HS-5 (cell line): Measurements from ENCODE around the gene EGFL6.
"Not testable (repeated sequence)": the region's sequence is repeated elsewhere in the genome, so short reads cannot be mapped to it uniquely, and the experiment has no call there.

ENCODE experiments used
- DNase-seq: peaks from one replicate; pipeline ENCODE4 v3.0.0-alpha.2; 2012; ENCODE audit warnings: low read depth

Gene EGFL6

GRCh38 chrX:13652850-13653693 is 83.7 kb downstream of the EGFL6 start, which contains the start of gene TCEANC:
Gene TCEANC, plus strand, starts transcription at chrX:13653141. Its CDS starts 9,368 bp downstream, at chrX:13662509.
- peak; percentile 75 for DNase-seq

- DNase-seq, result no peak
These were observed 84.7 kb downstream of the EGFL6 start for GRCh38 chrX:13654116-13654515.

- DNase-seq, result no peak
These were observed 86.3 kb downstream of the EGFL6 start for GRCh38 chrX:13655674-13656073.

GRCh38 chrX:13658602-13659001 is 89.2 kb downstream of the EGFL6 start:
- DNase-seq, result peak; percentile 23

- peak; percentile 49 for DNase-seq
These were observed 89.7 kb downstream of the EGFL6 start for GRCh38 chrX:13659063-13659462.

- DNase-seq, result no peak
These were observed 92.4 kb downstream of the EGFL6 start for GRCh38 chrX:13661735-13662288.

GRCh38 chrX:13662355-13662791 is 93.0 kb downstream of the EGFL6 start:
- no peak for DNase-seq

- no peak for DNase-seq
These were observed 94.6 kb downstream of the EGFL6 start for GRCh38 chrX:13664020-13664419.

GRCh38 chrX:13666836-13667235 is 97.4 kb downstream of the EGFL6 start:
- DNase-seq, result no peak

GRCh38 chrX:13667919-13668318 is 98.5 kb downstream of the EGFL6 start:
- no peak for DNase-seq

- peak; percentile 63 for DNase-seq
These were observed 99.9 kb downstream of the EGFL6 start for GRCh38 chrX:13669246-13669737.

- not testable (repeated sequence) for DNase-seq
These were observed 100.4 kb downstream of the EGFL6 start for GRCh38 chrX:13669755-13670154.

- DNase-seq, result no peak
These were observed 100.8 kb downstream of the EGFL6 start for GRCh38 chrX:13670197-13670596.

GRCh38 chrX:13673016-13673415 is 103.6 kb downstream of the EGFL6 start:
- DNase-seq, result no peak

- no peak for DNase-seq
These were observed 107.5 kb downstream of the EGFL6 start for GRCh38 chrX:13676885-13677284.

GRCh38 chrX:13679700-13680099 is 110.3 kb downstream of the EGFL6 start:
- DNase-seq, result not testable (repeated sequence)

GRCh38 chrX:13681595-13681994 is 112.2 kb downstream of the EGFL6 start:
- no peak for DNase-seq
